GM18909 (cell line): ENCODE results near the gene ABLIM2.

Source experiments
- ATAC-seq: cut with Tn5 transposase; IDR thresholded peaks from one replicate; pipeline ENCODE4 v1.9.1; 2021; ENCODE audit warnings: mild to moderate bottlenecking; ENCODE audit not compliant: unreplicated experiment, poor library complexity

ABLIM2 gene

DNA sequence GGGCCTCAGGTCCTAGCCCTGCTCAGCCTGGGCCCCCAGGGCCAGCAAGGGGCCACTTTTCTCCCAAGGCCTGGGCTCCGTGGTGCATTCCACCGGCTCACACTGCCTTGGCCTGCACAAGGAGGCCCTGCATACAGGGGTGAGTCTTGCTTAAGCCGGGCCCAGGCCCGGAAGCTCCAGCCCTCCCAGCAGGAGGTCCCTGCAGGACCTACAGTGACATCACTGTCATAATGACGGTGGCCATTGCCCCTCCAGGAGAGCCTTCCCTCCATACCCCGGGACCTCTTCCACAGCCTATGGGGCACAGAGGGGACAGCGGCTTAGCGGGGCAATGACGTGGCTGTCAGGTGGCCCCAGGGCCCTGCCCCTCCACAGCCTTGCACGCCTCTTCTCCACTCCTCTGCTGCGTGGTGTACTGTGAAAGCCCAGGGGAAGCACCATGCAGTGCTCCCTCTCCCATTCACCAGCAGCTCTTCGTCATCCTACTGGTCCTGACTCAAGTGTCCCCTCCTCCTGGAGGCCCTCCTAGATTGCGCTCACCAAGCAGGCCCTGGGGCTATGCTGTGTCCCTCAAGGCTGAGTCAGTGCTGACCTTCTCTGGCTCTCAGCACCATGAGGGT lies 186.6 kb downstream of the ABLIM2 start:
- no peak for ATAC-seq

DNA sequence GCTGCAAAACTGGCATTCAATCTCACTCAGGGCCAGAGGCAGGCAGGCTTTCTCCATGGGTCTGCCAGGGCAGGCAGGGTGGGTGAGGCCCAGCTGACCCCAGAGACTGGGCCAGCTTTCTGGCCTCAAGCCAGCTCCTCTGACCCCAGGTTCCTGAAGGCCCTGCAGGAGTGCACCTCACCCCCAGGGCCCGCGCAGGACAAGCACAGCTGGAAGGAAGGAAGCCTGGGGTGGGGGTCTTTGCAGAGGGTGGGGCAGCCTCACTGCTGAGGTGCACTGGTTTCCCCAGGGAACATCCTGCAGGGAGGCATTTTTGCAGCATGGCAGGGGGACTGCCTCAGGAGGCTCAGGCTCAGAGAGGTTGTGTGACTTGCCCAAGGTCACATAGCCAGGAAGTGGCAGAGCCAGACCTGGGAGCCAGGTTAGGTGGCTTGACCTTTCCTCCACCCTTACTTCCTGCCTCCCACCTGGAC lies 187.4 kb downstream of the ABLIM2 start:
- no peak for ATAC-seq

DNA sequence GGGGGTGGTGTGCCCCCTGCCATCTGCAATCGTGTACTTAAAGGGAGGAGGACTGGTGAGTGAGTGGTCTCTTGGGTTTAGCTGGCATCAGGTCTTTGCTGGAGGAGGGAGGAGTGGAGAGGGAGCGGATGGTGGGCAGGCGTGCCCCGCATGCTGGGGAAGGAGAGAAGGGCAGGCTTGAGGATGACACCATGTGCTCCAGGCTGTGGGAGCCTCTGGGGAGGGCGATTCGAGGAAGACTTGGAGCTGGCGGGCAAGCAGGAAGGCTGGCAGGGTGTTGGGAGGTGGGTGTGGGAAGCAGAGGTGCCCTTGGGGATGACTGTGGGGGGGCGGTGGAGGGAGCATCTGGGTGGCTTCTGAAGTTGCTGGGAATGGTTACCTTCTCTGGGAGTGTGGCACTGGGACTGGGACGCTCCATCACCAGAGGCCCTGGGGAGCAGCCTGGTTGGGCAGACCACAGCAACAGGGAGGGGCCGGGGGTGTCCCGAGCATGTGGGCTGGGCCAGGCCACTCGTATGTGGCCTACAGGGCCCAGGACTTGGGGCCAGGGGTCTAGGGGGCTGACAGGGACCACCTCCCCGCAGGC lies 188.2 kb downstream of the ABLIM2 start:
- ATAC-seq = peak; percentile 12

DNA sequence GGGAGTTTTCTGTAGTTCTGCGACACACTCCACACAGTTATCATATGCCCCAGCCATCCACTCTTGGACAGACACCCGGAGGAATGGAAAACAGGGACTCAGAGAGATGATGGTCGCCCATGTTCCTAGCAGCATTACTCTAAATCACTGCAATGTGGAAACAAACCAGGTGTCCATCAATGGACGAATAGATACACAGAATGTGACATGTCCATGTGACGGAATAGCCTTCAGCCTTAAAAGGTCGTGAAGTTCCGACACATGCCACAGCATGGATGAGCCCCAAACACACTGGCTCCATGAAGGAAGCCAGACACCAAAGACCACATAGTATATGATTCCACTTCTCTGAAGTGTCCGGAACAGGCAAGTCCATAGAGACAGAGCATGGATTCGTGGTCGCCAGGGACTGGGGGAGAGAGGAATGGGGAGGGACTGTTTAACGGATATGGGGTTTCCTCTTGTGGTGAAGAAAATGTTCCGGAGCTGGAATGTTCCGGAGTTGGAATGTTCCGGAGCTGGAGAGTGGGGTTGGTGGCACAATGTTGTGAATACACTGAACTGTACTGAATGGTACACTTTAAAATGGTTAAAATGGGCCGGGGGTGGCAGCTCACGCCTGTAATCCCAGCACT lies 190.2 kb downstream of the ABLIM2 start:
- no peak for ATAC-seq

DNA sequence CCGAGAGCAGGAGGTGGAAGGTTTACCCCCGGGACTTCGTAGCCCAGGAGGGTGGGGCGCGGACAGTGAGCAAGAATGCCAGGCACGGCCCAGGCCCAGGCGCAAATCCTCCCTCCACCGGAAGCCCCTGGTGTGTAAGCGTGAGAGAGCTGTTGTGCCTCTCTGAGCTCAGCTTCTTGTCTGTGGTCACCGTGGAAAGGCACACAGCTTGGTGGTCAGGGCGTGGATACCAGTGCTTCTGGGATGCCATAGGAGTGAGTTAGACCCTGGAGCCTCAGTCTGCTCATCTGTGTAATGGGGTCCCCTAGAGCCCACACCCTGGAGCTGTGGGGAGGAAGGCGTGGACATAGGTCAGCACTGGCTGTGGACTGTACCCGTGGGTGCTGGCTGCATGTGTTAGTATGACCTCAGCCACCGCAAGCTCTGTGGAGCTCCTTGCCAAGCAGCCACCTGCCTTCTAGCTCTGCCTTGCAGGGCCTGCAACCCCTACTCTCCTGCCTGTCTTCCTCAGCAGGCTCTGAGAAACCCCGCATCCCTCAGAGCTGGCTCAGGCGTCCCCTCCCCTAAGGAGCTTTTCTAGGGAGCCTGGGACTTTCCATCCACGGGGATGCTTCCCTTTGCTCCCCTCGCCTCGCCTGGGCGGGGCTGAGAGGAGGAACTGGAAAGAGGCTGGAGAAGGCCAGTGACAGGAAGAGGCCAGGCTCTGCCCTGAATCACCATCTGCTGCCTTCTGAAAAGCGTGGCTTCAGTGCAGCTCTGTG lies 190.9 kb downstream of the ABLIM2 start:
- ATAC-seq = no peak

DNA sequence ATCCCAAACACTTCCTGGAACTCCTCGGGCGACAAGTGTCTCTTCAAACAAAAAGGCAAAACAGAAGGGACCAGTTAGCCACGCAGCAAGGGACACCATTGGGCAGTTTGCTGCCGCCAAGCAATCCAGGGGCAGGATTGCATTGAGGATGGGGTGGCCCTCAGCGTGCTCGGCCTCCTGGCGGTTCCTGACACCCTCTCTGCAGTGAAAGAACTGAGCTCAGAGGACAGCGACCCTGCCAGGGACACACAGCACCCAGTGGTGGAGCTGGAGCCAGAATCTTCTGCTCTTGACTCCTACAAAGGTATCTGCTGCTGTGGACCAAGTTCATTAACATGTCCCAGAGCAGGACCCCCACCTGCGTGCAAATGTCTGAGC lies 191.6 kb downstream of the ABLIM2 start:
- ATAC-seq = no peak

DNA sequence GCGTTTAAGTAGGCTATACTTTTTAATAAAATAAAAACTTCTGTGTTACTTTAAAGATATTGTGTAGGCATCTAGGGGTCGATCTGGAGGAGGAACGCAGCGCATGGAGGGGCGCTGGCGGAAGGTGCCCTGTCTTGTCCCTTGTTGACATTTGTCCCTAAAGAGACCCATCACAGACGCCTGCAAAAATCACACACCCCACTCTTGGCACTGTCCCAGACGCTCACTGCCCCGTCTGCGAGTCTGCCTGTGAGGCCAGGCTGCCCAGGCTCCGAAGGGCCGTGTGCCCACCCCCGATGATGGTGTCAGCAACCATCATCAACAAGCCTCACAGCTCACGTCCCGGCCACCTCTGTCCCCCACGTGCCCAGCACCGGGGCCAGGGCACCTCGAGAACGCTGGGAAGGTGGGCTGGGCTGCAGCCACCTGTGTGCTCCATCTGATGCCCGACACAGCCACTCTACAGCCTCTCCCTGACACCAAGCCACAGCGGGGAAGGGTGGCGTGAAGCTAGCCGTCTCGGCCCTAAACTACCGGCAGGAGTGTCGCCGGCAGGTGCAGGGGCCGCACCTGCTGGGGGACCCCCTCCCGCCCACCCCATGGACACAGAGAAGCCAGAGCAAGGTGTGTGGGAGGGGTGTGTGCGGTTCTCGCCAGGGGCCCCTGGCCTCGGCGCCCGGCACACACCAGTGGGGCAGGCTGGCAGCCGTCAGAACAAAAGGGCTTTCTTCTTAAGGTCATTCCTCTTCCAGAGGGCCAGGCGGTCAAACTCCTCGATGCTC lies 192.1 kb downstream of the ABLIM2 start:
- ATAC-seq = no peak

DNA sequence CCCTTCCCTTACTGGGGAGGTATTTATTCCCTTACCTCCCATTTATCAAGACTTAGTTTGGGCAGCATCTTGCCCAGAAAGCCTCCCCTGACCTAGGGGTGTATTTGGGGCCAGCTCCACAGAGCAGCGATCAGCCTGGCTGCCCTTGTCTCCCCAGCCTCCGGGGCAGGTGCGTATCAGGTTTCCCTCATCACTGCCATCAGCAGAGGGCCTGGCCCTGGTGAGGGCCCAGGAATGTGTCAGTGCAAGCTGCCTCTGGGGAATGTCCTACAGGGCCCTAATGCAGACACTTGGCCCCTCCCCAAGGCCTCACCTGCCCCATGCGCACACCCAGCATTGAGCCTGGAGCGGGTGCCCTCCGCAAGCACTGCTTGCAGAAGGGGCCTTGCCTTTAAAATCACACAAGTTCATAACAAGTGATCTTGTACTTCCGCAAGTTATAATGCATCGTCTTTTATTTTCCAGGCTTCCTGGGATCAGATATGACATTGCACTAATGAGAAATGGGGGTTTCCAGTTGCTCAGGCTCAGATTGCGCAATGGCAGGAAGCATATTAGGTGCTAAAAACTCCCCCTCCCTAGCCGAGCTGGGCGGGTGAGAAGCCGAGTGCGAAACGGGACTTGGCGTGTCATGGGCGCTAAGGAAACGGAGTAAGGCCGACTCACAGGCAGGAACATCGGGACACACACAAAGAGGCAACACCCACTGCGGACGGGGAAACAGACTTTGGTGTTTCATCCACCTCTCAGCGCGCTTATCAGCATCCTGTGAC lies 193.5 kb downstream of the ABLIM2 start:
- no peak for ATAC-seq

DNA sequence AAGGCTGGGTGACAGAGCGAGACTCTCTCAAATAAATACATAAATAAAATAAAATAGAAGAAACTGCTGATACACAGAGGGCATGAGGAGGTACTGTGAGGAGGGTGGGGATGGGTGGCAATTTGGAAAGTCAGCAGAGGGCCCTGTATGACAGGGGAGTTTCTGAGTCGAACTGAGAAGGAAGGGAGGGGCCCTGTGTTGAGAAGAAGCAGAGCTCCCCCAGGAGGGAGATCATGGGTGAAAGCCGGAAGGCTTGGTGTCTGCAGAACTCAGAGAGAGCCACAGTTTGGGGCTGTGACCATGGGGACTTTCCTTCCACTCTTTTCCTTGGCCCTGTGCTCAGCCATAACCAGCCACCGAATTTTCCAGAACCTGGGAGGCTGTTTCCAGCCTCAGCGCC lies 194.2 kb downstream of the ABLIM2 start:
- ATAC-seq = peak; percentile 29

DNA sequence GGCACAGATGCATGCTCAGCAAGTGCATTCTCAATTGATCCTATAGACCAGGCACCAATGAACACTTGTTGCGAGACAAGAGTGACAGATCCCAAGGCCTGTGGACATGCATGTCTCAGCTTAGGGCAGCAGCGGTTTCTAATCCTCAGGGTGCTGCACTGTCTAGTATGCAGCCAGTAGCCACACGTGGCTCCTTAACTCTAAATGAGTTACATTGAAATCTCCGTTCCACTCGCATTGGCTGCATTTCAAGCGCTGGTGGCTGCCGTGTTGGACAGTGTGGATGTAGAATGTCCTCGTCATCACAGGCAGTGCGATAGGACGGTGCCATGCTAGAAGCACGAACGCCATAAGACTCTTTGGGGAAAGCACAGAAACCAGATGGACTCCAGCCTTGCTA lies 194.9 kb downstream of the ABLIM2 start:
- no peak for ATAC-seq

DNA sequence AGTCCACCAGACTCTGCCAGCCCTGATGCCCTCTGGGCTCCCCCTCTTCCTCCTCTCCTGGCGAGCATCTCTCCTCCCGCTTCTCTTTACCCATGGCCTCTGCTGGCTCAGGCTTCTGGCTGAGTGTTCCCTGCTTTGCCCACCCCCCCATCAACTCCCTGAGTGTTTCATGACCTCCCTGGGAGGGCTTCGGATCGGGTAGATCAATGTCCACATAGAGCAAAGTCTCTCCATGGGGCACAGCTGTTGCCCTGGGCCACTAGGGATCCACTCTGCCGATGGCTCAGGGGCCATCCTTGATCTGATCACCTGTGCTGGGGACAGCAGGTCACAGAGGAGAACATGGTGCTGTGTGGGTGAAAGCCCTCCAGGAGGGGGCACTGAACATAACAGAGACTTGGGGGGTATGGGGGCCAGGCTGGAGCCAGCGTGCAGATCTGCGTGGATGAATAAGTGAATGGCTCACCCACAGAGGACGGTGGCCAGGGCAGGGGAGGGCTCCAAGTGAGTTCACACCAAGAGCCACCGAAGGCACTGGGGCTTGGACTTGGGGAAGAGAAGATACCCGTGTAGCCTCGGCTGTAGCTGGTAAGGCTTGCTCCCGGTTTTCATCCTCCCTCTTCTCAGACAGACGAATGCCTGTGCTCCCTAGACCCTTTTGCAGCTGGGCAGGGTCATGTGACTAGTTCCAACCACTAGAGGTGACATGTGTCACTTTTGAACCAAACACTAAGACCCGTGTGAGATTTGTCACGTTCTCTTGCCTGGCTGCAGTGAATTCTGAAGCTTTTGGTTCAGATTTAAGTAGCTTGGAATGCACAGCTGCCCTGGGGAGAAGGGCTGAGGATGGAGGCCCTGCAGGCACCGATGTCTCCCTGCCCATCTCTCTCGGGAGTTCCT lies 195.8 kb downstream of the ABLIM2 start:
- no peak for ATAC-seq

DNA sequence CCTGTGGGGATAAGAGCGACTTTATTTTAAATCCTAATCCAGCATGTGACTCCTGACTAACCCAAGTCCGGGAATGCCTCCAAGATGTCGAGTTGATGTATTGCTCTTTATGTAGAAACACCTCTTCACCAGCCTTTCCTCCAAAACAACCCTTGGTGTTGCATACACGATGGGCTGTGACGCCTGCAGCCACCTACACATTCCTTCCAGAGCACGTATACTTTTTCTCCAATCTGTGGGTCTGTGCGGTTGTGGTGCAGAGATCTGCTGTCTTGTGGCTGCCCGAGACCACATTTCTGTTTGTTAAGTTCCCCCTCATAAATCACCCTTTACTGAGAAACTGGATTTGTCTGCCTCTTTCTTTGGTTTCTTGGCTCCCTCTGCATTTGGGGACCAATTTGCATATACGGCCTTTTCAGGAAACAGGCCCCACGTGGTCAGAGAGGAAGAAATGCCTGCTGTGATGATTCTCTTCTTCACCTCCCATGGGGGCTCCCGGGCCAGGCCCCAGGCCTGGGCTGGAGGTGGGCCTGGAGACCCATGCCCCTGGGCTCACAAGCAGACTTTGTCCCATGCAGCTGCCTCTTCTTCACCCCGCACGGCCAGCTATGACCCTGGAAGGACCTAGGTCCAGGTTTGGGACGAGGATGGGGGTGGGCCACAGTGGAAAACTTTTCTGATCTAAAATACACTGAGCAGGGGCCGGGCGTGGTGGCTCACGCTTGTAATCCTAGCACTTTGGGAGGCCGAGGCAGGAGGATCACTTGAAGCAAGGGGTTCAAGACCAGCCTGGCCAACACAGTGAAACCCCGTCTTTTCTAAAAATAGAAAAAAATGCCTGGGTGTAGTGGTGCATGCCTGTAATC lies 197.6 kb downstream of the ABLIM2 start:
- ATAC-seq = peak; percentile 60

DNA sequence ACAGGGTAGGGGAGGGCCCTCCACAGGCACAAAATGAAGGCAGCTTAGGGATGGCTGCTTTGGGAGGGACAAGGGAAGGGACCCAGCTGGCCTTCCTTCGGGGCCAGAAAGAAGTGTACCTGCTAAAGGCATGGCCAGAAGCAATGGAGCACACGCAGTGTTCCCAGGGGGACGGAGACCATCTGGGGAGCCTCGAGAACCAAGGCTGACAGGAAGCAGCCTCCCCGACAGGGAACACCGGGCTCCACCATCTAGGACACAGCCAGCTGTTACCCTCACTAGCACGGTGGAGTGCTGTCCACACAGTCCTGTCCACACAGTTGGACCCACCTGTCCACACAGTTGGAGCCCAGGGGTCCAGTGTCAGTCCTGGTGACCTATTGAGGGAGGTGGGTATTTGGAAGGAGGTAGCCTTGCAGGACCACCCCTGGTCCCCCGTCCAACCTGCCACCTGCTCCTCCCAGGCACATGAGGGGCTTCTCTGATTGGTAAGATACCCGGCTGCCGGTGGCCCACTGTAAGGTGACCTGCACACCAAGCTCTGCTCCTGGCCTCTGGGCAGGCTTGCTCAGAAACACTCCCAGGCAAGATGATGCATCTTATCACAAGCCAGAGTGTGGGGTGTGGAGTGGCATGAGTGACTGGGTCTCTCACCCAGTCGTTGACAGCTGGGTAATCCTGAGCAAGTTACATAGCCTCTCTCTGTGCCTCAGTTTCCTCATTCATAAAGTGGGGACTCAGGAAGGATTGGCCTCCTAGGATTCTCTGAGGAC lies 198.4 kb downstream of the ABLIM2 start:
- no peak for ATAC-seq

DNA sequence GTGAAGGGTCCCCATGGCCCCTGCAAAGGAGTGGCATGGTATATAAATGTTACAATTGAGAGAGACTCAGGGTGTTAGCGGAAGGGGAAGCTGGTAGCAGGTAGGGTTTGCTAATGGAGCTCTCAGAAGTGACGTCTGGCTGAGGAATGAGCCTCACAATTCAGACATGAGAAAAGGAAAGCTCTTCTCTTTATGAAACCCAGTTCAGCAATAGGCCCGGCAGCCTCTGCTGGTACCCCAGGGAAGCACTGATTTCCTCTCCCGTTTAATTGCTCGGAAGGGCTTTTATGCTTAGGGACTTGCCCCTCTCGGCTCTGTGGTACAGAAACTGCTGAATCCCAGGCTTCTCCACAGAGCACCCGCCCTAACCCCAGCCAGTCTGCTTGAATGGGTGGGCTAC lies 199.5 kb downstream of the ABLIM2 start:
- ATAC-seq = no peak

DNA sequence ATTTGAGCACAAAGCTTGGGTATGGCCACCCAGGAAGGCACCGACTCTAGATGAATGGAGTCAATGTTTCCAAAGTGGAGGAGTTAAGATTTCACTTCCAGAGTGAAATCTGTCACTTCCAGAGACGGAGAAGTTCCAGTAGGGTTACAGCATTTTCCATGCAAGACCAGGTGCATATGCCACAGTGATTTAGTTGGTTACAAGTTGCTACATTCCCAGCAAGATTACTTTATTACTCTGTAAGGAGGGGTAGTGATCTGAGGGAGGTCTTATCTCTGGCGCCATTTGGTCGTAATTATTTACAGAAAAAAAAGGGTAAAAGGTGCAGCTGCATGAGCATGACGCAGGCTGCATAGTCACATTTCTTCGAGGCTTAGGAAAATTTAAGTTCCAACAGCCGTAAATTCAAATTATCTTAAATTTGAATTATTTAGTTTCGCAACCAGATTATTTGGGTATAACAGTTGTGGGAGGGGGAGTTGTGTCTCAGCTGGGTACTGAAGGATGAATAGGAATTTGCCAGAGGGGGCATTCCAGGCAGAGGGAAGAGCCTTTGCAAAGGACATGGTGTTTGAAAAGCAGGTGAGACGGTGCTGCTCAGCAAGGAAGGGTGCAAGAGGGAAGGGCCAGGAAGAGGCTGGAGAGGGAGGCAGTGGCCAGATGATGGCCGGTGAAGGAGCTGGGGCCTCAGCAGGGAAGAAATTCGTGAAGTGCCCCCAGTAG lies 201.5 kb downstream of the ABLIM2 start:
- ATAC-seq = no peak

DNA sequence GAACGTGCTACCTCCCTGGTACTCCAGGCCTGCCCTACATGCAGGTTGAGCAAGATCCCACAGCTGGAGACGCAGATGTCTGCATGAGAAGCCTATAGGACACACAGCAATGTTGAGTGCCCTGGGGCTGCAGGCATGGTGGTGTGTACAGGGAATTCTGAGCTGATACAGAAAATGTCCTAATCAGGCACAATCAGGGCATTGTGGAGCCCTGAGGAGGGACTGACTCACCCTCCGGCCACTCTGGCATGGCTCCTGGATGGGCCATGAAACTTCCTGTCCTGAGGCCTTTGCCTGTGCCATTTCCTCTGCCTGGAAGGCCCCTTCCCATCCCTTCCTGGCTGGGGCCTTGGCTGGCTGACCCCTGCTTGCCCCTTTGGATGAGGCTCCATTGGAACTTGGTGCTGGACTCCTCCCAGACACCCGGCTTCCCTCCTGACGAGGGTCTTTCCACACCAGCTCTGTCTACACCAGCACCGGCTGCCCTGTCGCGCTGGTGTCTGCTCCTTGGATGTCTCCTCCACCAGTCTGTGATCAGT lies 202.3 kb downstream of the ABLIM2 start:
- ATAC-seq = no peak
